Measurements from ENCODE around the gene ELK3.

The ELK3 gene

DNA sequence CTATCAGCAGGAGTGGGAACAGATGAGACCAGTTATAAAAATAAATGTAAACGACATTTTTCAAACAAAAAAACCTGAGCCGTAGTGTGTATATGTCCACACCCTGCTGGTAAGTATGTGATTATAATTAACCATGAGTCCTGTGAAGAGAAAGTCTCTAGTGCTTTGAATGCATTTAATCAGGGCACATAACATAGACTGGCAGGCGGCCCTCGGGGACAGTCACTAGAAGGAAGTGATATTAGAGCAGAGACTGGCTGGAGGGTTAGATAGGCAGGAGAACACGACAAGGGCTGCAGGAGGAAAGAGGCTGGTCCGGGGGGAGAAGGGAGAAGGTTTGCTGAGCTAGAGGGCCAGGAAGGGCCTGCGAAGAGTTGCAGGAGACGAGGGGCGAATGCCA, 23.8 kb upstream of the ELK3 start:
- TF ChIP-seq, protein P1, sequence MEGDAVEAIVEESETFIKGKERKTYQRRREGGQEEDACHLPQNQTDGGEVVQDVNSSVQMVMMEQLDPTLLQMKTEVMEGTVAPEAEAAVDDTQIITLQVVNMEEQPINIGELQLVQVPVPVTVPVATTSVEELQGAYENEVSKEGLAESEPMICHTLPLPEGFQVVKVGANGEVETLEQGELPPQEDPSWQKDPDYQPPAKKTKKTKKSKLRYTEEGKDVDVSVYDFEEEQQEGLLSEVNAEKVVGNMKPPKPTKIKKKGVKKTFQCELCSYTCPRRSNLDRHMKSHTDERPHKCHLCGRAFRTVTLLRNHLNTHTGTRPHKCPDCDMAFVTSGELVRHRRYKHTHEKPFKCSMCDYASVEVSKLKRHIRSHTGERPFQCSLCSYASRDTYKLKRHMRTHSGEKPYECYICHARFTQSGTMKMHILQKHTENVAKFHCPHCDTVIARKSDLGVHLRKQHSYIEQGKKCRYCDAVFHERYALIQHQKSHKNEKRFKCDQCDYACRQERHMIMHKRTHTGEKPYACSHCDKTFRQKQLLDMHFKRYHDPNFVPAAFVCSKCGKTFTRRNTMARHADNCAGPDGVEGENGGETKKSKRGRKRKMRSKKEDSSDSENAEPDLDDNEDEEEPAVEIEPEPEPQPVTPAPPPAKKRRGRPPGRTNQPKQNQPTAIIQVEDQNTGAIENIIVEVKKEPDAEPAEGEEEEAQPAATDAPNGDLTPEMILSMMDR (conservative IDR thresholded peaks at IDR 0.05; ENCODE audit: low read length): no peak
- TF ChIP-seq EZH2phosphoT487 (IDR thresholded peaks at IDR 0.05; ENCODE audit: borderline replicate concordance): no peak
- Histone ChIP-seq H2AFZ (ENCODE audit: low read length) (no peak overlapping the region), H3K4me2 (ENCODE audit: low read depth, low read length, poor library complexity, severe bottlenecking) (no peak overlapping the region), H3K79me2 (ENCODE audit: insufficient read depth, low read length) (no peaks in the 10 kb centered on the region), H3K9me3 (ENCODE audit: insufficient read depth, low read depth, low read length) (no peaks in the 10 kb centered on the region), H3K4me3 (ENCODE audit: low read length, poor library complexity, severe bottlenecking) (no peak overlapping the region), H3K9ac (ENCODE audit: low read depth, low read length, poor library complexity, severe bottlenecking) (no peak overlapping the region), H3K9me2 (replicated peaks; ENCODE audit: low read depth, low read length) (no peaks in the 10 kb centered on the region), H3K27me3 (ENCODE audit: insufficient read depth, low read length, poor library complexity, severe bottlenecking) (no peaks in the 10 kb centered on the region), H3K4me1 (ENCODE audit: insufficient read depth, low read length, poor library complexity, severe bottlenecking) (peaks cover 7% of the 10 kb centered on the region), H3K36me3 (ENCODE audit: insufficient read depth, low read length) (no peaks in the 10 kb centered on the region), H3F3A (ENCODE audit: low read depth) (no peaks in the 10 kb centered on the region), H4K20me1 (ENCODE audit: insufficient read depth, low read length, poor library complexity, severe bottlenecking) (no peaks in the 10 kb centered on the region)

DNA sequence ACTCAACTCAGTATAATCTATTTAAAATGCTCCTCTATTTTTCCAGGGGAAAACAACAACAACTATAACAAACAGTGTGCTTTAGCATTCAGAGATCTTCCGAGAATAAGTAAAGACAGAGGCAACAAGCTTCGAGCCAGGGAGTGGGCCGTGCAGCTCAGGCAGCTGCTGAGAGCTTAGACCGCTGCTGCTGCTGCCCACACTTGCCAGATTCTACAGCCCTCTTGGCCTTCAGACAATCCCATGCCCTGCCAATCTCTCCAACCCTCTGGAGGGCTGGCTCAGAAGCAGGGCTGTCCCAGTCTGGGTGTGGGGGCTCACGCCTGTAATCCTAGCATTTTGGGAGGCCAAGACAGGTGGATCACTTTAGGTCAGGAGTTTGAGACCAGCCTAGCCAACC, 23.4 kb upstream of the ELK3 start:
- H3K9ac ChIP-seq (ENCODE audit: low read depth, low read length, poor library complexity, severe bottlenecking): no peak overlapping the region
- H3K9me3 ChIP-seq (ENCODE audit: insufficient read depth, low read depth, low read length): no peaks in the 10 kb centered on the region
- no peak overlapping the region for H2AFZ ChIP-seq (ENCODE audit: low read length)
- H3K4me3 ChIP-seq (ENCODE audit: low read length, poor library complexity, severe bottlenecking): no peak overlapping the region
- H3F3A ChIP-seq (ENCODE audit: low read depth): no peaks in the 10 kb centered on the region
- H3K27me3 ChIP-seq (ENCODE audit: insufficient read depth, low read length, poor library complexity, severe bottlenecking): no peaks in the 10 kb centered on the region
- peaks cover 7% of the 10 kb centered on the region for H3K4me1 ChIP-seq (ENCODE audit: insufficient read depth, low read length, poor library complexity, severe bottlenecking)
- H4K20me1 ChIP-seq (ENCODE audit: insufficient read depth, low read length, poor library complexity, severe bottlenecking): no peaks in the 10 kb centered on the region
- no peaks in the 10 kb centered on the region for H3K79me2 ChIP-seq (ENCODE audit: insufficient read depth, low read length)
- no peaks in the 10 kb centered on the region for H3K36me3 ChIP-seq (ENCODE audit: insufficient read depth, low read length)
- no peaks in the 10 kb centered on the region for H3K9me2 ChIP-seq (replicated peaks; ENCODE audit: low read depth, low read length)
- no peak for TF ChIP-seq EZH2phosphoT487 (IDR thresholded peaks at IDR 0.05; ENCODE audit: borderline replicate concordance)
- TF ChIP-seq, protein P1 (conservative IDR thresholded peaks at IDR 0.05; ENCODE audit: low read length): no peak
- no peak overlapping the region for H3K4me2 ChIP-seq (ENCODE audit: low read depth, low read length, poor library complexity, severe bottlenecking)

GRCh38 chr12:96171905-96172304, 22.3 kb upstream of the ELK3 start:
- Histone ChIP-seq H3F3A (ENCODE audit: low read depth) (no peaks in the 10 kb centered on the region), H3K4me3 (ENCODE audit: low read length, poor library complexity, severe bottlenecking) (no peak overlapping the region), H2AFZ (ENCODE audit: low read length) (no peak overlapping the region), H3K27me3 (ENCODE audit: insufficient read depth, low read length, poor library complexity, severe bottlenecking) (no peaks in the 10 kb centered on the region), H3K9ac (ENCODE audit: low read depth, low read length, poor library complexity, severe bottlenecking) (no peak overlapping the region), H3K9me2 (replicated peaks; ENCODE audit: low read depth, low read length) (no peaks in the 10 kb centered on the region), H3K4me2 (ENCODE audit: low read depth, low read length, poor library complexity, severe bottlenecking) (no peak overlapping the region), H3K36me3 (ENCODE audit: insufficient read depth, low read length) (no peaks in the 10 kb centered on the region), H3K79me2 (ENCODE audit: insufficient read depth, low read length) (no peaks in the 10 kb centered on the region), H3K4me1 (ENCODE audit: insufficient read depth, low read length, poor library complexity, severe bottlenecking) (peaks cover 11% of the 10 kb centered on the region), H3K9me3 (ENCODE audit: insufficient read depth, low read depth, low read length) (peaks cover 6% of the 10 kb centered on the region; the same call in 1 of the 2 replicates), H4K20me1 (ENCODE audit: insufficient read depth, low read length, poor library complexity, severe bottlenecking) (no peaks in the 10 kb centered on the region)
- no peak for TF ChIP-seq EZH2phosphoT487 (IDR thresholded peaks at IDR 0.05; ENCODE audit: borderline replicate concordance)
- TF ChIP-seq, protein P1 (conservative IDR thresholded peaks at IDR 0.05; ENCODE audit: low read length): no peak

All from Loucy (cell line).